HepG2 (cell line): ENCODE results near the gene RAB6A. TPM values are rescaled to one million over a fixed set of nuclear protein-coding genes. Genes with fewer than 3 reads are reported as not detected.

Experiments
- ATF7 ChIP-seq, 2 experiments: fragments of 450-650 bp in 1 of 2; sonication (generic) in 1 of 2; formaldehyde crosslinking in 1 of 2; IDR thresholded peaks; 2 replicates each; pipeline versions ENCODE4 v1.4.0 to v1.6.1; 2016 to 2020; ENCODE audit warnings: antibody characterized with exemption in 1 of 2, mild to moderate bottlenecking in 1 of 2, missing genetic modification reagents in 1 of 2
- FLYWCH1 ChIP-seq: sonication (generic); formaldehyde crosslinking; IDR thresholded peaks from 2 replicates; pipeline ENCODE4 v1.8.1; 2023; ENCODE audit warnings: mild to moderate bottlenecking, missing genetic modification reagents
- HNF4G ChIP-seq, 2 experiments: sonication (generic) in 1 of 2; formaldehyde crosslinking in 1 of 2; IDR thresholded peaks; 2 replicates each; pipeline versions ENCODE4 v1.4.0 to v1.6.1; 2011 to 2020; ENCODE audit warnings: borderline replicate concordance in 2 of 2, low read depth in 2 of 2, mild to moderate bottlenecking in 2 of 2, low read length in 1 of 2, missing genetic modification reagents in 1 of 2, moderate library complexity in 1 of 2
- MAX ChIP-seq: IDR thresholded peaks from 2 replicates; pipeline ENCODE4 v1.6.1; 2012; ENCODE audit warnings: inconsistent platforms
- PAXIP1 ChIP-seq: sonication (generic); formaldehyde crosslinking; conservative IDR thresholded peaks from 2 replicates; pipeline ENCODE4 v1.4.0; 2020; ENCODE audit warnings: mild to moderate bottlenecking, missing genetic modification reagents, moderate library complexity
- SP5 ChIP-seq: IDR thresholded peaks from 2 replicates; pipeline ENCODE4 v1.6.1; 2016; ENCODE audit warnings: low read depth, borderline replicate concordance
- TFDP2 ChIP-seq: sonication (generic); formaldehyde crosslinking; IDR thresholded peaks from 2 replicates; pipeline ENCODE4 v1.4.0; 2020; ENCODE audit warnings: missing genetic modification reagents
- ZBTB3 ChIP-seq: sonication (generic); formaldehyde crosslinking; IDR thresholded peaks from 2 replicates; pipeline ENCODE4 v1.4.0; 2020; ENCODE audit warnings: low read depth, mild to moderate bottlenecking, moderate library complexity, missing genetic modification reagents, borderline replicate concordance
- ZBTB38 ChIP-seq: sonication (generic); formaldehyde crosslinking; IDR thresholded peaks from 2 replicates; pipeline ENCODE4 v1.5.1; 2020; ENCODE audit warnings: mild to moderate bottlenecking, missing genetic modification reagents
- ZFP90 ChIP-seq: sonication (generic); formaldehyde crosslinking; IDR thresholded peaks from 2 replicates; pipeline ENCODE4 v1.8.0; 2022; ENCODE audit warnings: missing genetic modification reagents, mild to moderate bottlenecking, inconsistent platforms, borderline replicate concordance
- ZMYM3 ChIP-seq: sonication (generic); formaldehyde crosslinking; IDR thresholded peaks from 2 replicates; pipeline ENCODE4 v1.5.1; 2020; ENCODE audit warnings: mild to moderate bottlenecking, missing genetic modification reagents
- ZNF224 ChIP-seq: sonication (generic); formaldehyde crosslinking; IDR thresholded peaks from 2 replicates; pipeline ENCODE4 v1.5.0; 2020; ENCODE audit warnings: mild to moderate bottlenecking, missing genetic modification reagents
- ZNF275 ChIP-seq: sonication (generic); formaldehyde crosslinking; IDR thresholded peaks from 2 replicates; pipeline ENCODE4 v1.8.0; 2022; ENCODE audit warnings: missing genetic modification reagents, mild to moderate bottlenecking, inconsistent platforms, borderline replicate concordance
- ZNF414 ChIP-seq: sonication (generic); formaldehyde crosslinking; IDR thresholded peaks from 2 replicates; pipeline ENCODE4 v1.5.0; 2020; ENCODE audit warnings: missing genetic modification reagents
- ZNF710 ChIP-seq: sonication (generic); formaldehyde crosslinking; IDR thresholded peaks from 2 replicates; pipeline ENCODE4 v1.5.0; 2020; ENCODE audit warnings: mild to moderate bottlenecking, missing genetic modification reagents, borderline replicate concordance
- ZNF816 ChIP-seq: sonication (generic); formaldehyde crosslinking; IDR thresholded peaks from 2 replicates; pipeline ENCODE4 v1.8.0; 2022; ENCODE audit warnings: missing genetic modification reagents, mild to moderate bottlenecking, borderline replicate concordance
- polyA plus RNA-seq, 8 experiments: library from polyadenylated mRNA; depleted of rRNA in 3 of 8; stranded (reverse) in 7 of 8; unstranded in 1 of 8; fragments of >200 nt; fragmentation: Illumina TruSeq in 4 of 8; extraction: Trizol in 4 of 8; gene quantifications; 2 replicates each; pipeline versions ENCODE4 v1.2.1 to v1.2.3, GENCODE V29; 2011 to 2016; ENCODE audit warnings: low read depth in 4 of 8, missing spikeins in 1 of 8, mixed read lengths in 1 of 8; ENCODE audit not compliant: insufficient read depth in 1 of 8
- total RNA-seq, 5 experiments: library from RNA; depleted of rRNA; stranded (reverse); fragments of >200 nt; fragmentation: Illumina TruSeq; extraction: Trizol; gene quantifications; 2 replicates each; pipeline ENCODE4 v1.2.3, GENCODE V29; 2016; ENCODE audit warnings: low read depth in 1 of 5
- TF ChIP-seq, protein P1 (sequence below): IDR thresholded peaks from 2 replicates; pipeline ENCODE4 v1.6.1; 2016; ENCODE audit warnings: mild to moderate bottlenecking

The RAB6A gene
- total and polyA plus RNA-seq, 2 of the 13 experiments (the other 11 are each of a cell fraction or from before 2014, with no cell fraction given), result 74.3 to 121 TPM

DNA sequence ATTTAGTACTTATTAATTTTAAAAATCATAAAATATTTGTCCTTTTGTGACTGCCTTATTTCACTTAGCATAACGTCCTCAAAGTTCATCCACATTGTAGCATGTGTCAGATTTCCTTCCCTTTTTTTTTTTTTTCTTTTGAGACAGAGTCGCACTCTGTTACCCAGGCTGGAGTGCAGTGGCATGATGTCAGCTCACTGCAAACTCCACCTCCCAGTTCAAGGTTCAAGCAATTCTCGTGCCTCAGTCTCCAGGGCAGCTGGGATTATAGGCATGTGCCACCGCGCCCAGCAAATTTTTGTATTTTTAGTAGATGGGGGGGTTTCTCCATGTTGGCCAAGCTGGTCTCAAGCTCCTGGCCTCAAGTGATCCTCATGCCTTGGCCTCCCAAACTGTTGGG lies 10.6 kb downstream of the RAB6A start (continued):
- no peak for TF ChIP-seq TFDP2 (CRISPR knock-in tag)
- 0 out of 2 replicates have a peak, but pooled peaks have one; percentile 54 for TF ChIP-seq ZBTB3 (CRISPR knock-in tag)
- no peak for TF ChIP-seq ZNF710 (CRISPR knock-in tag)
- no peak for TF ChIP-seq ZNF224 (CRISPR knock-in tag)
- TF ChIP-seq ZFP90, result no peak
- peak; percentile 67 for TF ChIP-seq SP5
- 0 out of 2 replicates have a peak, but pooled peaks have one; percentile 30 for TF ChIP-seq ATF7 (IDR thresholded peaks at IDR 0.05)
- no peak for TF ChIP-seq ATF7 (CRISPR knock-in tag; IDR thresholded peaks at IDR 0.05)
- TF ChIP-seq, protein P1, sequence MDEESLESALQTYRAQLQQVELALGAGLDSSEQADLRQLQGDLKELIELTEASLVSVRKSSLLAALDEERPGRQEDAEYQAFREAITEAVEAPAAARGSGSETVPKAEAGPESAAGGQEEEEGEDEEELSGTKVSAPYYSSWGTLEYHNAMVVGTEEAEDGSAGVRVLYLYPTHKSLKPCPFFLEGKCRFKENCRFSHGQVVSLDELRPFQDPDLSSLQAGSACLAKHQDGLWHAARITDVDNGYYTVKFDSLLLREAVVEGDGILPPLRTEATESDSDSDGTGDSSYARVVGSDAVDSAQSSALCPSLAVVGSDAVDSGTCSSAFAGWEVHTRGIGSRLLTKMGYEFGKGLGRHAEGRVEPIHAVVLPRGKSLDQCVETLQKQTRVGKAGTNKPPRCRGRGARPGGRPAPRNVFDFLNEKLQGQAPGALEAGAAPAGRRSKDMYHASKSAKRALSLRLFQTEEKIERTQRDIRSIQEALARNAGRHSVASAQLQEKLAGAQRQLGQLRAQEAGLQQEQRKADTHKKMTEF, result 0 out of 2 replicates have a peak, but pooled peaks have one; percentile 31
- peak; percentile 83 for TF ChIP-seq ZMYM3
- peak; percentile 61 for TF ChIP-seq PAXIP1 (CRISPR knock-in tag)
- no peak for TF ChIP-seq ZNF275 (CRISPR knock-in tag)
- TF ChIP-seq FLYWCH1 (CRISPR knock-in tag), result no peak
- TF ChIP-seq MAX, result 0 out of 2 replicates have a peak, but pooled peaks have one; percentile 15
- no peak for TF ChIP-seq ZNF816 (CRISPR knock-in tag)
- TF ChIP-seq ZBTB38, result no peak
- TF ChIP-seq ZNF414 (CRISPR knock-in tag), result 0 out of 2 replicates have a peak, but pooled peaks have one; percentile 27
- TF ChIP-seq HNF4G (IDR thresholded peaks at IDR 0.05; ENCODE audit: borderline replicate concordance, low read depth, low read length), result 0 out of 2 replicates have a peak, but pooled peaks have one; percentile 36
- TF ChIP-seq HNF4G (CRISPR knock-in tag; IDR thresholded peaks at IDR 0.05; ENCODE audit: borderline replicate concordance, low read depth), result no peak
